Suprapubic skin (tissue), 4 donors: ENCODE results near the gene IGF2BP2. TPM values are rescaled to one million over a fixed set of nuclear protein-coding genes. Genes with fewer than 3 reads are reported as not detected.
"Not testable (repeated sequence)": the region's sequence is repeated elsewhere in the genome, so short reads cannot be mapped to it uniquely, and the experiment has no call there.

Source experiments
- DNase-seq, 2 donors: peaks; one replicate each; pipeline ENCODE4 v3.0.0-alpha.2; 2019; ENCODE audit warnings: low spot score in 2 of 2
- H3K27ac ChIP-seq: fragments of 200-600 bp; sonication (generic); one replicate; pipeline ENCODE4 v1.5.1; 2019
- H3K27me3 ChIP-seq: fragments of 200-600 bp; sonication (generic); one replicate; pipeline ENCODE4 v1.5.1; 2019
- H3K36me3 ChIP-seq: fragments of 200-600 bp; sonication (generic); one replicate; pipeline ENCODE4 v1.5.1; 2019
- H3K4me1 ChIP-seq: fragments of 200-600 bp; sonication (generic); one replicate; pipeline ENCODE4 v1.5.1; 2019
- H3K4me3 ChIP-seq: fragments of 200-600 bp; sonication (generic); one replicate; pipeline ENCODE4 v1.5.1; 2019; ENCODE audit warnings: mild to moderate bottlenecking
- H3K9me3 ChIP-seq: fragments of 200-600 bp; sonication (generic); one replicate; pipeline ENCODE4 v1.5.1; 2019
- CTCF ChIP-seq, 2 donors: fragments of 200-600 bp in 1 of 2; fragments of 450-650 bp in 1 of 2; sonication (generic) in 1 of 2; IDR thresholded peaks; one replicate each; pipeline ENCODE4 v1.5.1; 2016 to 2019; ENCODE audit warnings: antibody characterized with exemption in 2 of 2, mild to moderate bottlenecking in 1 of 2, moderate library complexity in 1 of 2
- EP300 ChIP-seq: sonication (generic); formaldehyde crosslinking; IDR thresholded peaks from one replicate; pipeline ENCODE4 v1.6.1; 2017; ENCODE audit warnings: antibody characterized with exemption
- POLR2A ChIP-seq, 2 donors: fragments of 450-650 bp; IDR thresholded peaks; one replicate each; pipeline ENCODE4 v1.6.1; 2017; ENCODE audit warnings: antibody characterized with exemption in 2 of 2, mild to moderate bottlenecking in 2 of 2, moderate library complexity in 2 of 2
- POLR2AphosphoS5 ChIP-seq, 3 donors: sonication (generic); formaldehyde crosslinking; IDR thresholded peaks; one replicate each; pipeline ENCODE4 v1.6.1; 2017; ENCODE audit warnings: antibody characterized with exemption in 3 of 3
- WGBS: methylation state at CpG from one replicate; pipeline ENCODE4 v1.1.5; 2018; 5-methylcytosine and 5-hydroxymethylcytosine counted together
- total RNA-seq, 4 donors: library from RNA; depleted of rRNA; stranded (reverse); fragments of >200 nt; gene quantifications; one replicate each; pipeline ENCODE4 v1.1.0, GENCODE V29; 2016

The IGF2BP2 gene
- total RNA-seq, 4 donors from 2014 or later, result 7.6 to 29.9 (median 8.4) TPM

- H3K36me3 ChIP-seq, result no peaks in the 10 kb centered on the region
- no peak overlapping the region for H3K4me3 ChIP-seq
- no peak overlapping the region for H3K27ac ChIP-seq
- TF ChIP-seq CTCF (IDR thresholded peaks at IDR 0.05) (no peak), POLR2A (IDR thresholded peaks at IDR 0.05) (no peak), POLR2AphosphoS5 (IDR thresholded peaks at IDR 0.05) (no peak), EP300 (no peak)
- no peaks in the 10 kb centered on the region for H3K9me3 ChIP-seq
- WGBS, result 60% methylated on average over 10 of the region's 10 CpGs
- H3K4me1 ChIP-seq, result no peaks in the 10 kb centered on the region
- no peak for DNase-seq
- H3K27me3 ChIP-seq, result no peaks in the 10 kb centered on the region
Observed at GRCh38 chr3:185701611-185702261, 123.1 kb downstream of the IGF2BP2 start.

- no peak overlapping the region for H3K27ac ChIP-seq
- no peaks in the 10 kb centered on the region for H3K36me3 ChIP-seq
- 70% methylated on average over 2 of the region's 2 CpGs for WGBS
- no peaks in the 10 kb centered on the region for H3K27me3 ChIP-seq
- TF ChIP-seq EP300 (no peak), POLR2AphosphoS5 (IDR thresholded peaks at IDR 0.05) (no peak), POLR2A (IDR thresholded peaks at IDR 0.05) (no peak), CTCF (IDR thresholded peaks at IDR 0.05) (no peak)
- no peak for DNase-seq
- no peak overlapping the region for H3K4me3 ChIP-seq
- H3K4me1 ChIP-seq, result no peaks in the 10 kb centered on the region
- H3K9me3 ChIP-seq, result no peaks in the 10 kb centered on the region
Observed at GRCh38 chr3:185699927-185700326, 124.9 kb downstream of the IGF2BP2 start.

DNA sequence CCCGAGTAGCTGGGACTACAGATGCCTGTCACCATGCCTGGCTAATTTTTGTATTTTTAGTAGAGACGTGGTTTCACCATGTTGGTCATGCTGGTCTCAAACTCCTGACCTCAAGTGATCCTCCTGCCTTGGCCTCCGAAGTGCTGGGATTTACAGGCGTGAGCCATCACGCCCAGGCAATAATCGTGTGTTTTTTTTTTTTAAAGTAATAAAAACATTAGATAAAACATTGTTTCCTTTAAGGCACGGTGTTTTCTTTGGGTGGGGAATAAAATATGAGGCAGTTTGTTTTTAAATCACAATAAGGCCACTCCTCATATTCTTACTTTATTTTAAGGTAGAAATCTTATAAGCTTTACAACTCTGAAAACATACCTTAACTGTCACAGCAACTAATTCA is 127.6 kb downstream of the IGF2BP2 start:
- H3K27me3 ChIP-seq, H3K4me1 ChIP-seq, H3K9me3 ChIP-seq, H3K27ac ChIP-seq, H3K36me3 ChIP-seq, DNase-seq, H3K4me3 ChIP-seq: not testable (repeated sequence)
- WGBS, result 82% methylated on average over 7 of the region's 7 CpGs

GRCh38 chr3:185696039-185696438 is 128.8 kb downstream of the IGF2BP2 start:
- no peaks in the 10 kb centered on the region for H3K9me3 ChIP-seq
- no peak overlapping the region for H3K4me3 ChIP-seq
- no peaks in the 10 kb centered on the region for H3K36me3 ChIP-seq
- WGBS, result 79% methylated on average over 3 of the region's 6 CpGs
- DNase-seq, result no peak
- no peak overlapping the region for H3K27ac ChIP-seq
- no peaks in the 10 kb centered on the region for H3K27me3 ChIP-seq
- no peaks in the 10 kb centered on the region for H3K4me1 ChIP-seq
- TF ChIP-seq CTCF (IDR thresholded peaks at IDR 0.05), result no peak
- TF ChIP-seq POLR2AphosphoS5 (IDR thresholded peaks at IDR 0.05), result no peak
- no peak for TF ChIP-seq EP300
- no peak for TF ChIP-seq POLR2A (IDR thresholded peaks at IDR 0.05)

DNA sequence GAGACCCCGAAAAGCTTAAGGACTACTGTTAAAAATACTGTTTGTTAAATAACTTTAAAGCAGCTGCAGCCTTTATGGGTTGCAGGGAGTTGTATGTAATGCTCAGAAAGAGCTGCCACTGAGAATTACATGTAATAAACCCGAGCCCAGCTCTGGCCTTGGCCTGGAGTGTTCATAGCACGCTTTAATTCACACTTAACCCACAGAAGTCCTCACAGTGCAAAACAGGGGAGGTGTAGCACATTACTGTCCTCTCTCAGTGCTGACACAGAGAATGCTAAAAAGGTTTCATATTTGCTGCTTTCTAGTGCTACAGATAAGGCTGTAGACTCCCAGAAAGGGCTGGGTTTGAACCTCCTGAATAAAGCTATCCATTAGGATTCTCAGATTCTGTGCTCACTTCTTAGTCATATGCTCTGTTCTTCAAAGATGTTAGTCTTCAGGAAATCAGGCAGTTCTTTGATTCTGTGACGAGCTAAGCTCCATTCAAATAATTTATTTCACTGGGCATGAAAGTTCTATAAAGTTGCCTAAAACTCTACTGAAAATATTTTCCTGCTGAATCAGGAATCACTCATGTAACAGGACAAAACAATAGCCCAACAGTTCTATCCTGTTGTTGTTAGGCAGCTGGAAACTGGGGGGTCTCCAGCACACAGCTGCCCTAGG is 130.7 kb downstream of the IGF2BP2 start:
- no peaks in the 10 kb centered on the region for H3K36me3 ChIP-seq
- H3K4me1 ChIP-seq, result no peaks in the 10 kb centered on the region
- DNase-seq, result no peak
- no peaks in the 10 kb centered on the region for H3K27me3 ChIP-seq
- WGBS, result 67% methylated on average over 4 of the region's 4 CpGs
- TF ChIP-seq POLR2A (IDR thresholded peaks at IDR 0.05), result no peak
- TF ChIP-seq CTCF (IDR thresholded peaks at IDR 0.05), result no peak
- TF ChIP-seq EP300, result no peak
- no peak for TF ChIP-seq POLR2AphosphoS5 (IDR thresholded peaks at IDR 0.05)
- H3K9me3 ChIP-seq, result no peaks in the 10 kb centered on the region
- H3K27ac ChIP-seq, result no peak overlapping the region
- no peak overlapping the region for H3K4me3 ChIP-seq
